HepG2 (cell line): ENCODE measurements around the gene JPH4. TPM values are rescaled to one million over a fixed set of nuclear protein-coding genes. Genes with fewer than 3 reads are reported as not detected.
"Not testable (repeated sequence)": the region's sequence is repeated elsewhere in the genome, so short reads cannot be mapped to it uniquely, and the experiment has no call there.

ENCODE experiments used
- ATF3 ChIP-seq: sonication (generic); formaldehyde crosslinking; IDR thresholded peaks from 2 replicates; pipeline ENCODE4 v1.4.0; 2020; ENCODE audit warnings: missing genetic modification reagents
- CC2D1A ChIP-seq: sonication (generic); formaldehyde crosslinking; IDR thresholded peaks from 2 replicates; pipeline ENCODE4 v1.8.1; 2023; ENCODE audit warnings: mild to moderate bottlenecking, missing genetic modification reagents
- CREM ChIP-seq, 2 experiments: sonication (generic) in 1 of 2; formaldehyde crosslinking in 1 of 2; IDR thresholded peaks; 2 replicates each; pipeline versions ENCODE4 v1.4.0 to v1.6.1; 2016 to 2020; ENCODE audit warnings: antibody characterized with exemption in 1 of 2, mild to moderate bottlenecking in 1 of 2, missing genetic modification reagents in 1 of 2
- GABPB1 ChIP-seq: IDR thresholded peaks from 2 replicates; pipeline ENCODE4 v1.6.1; 2016; ENCODE audit warnings: mild to moderate bottlenecking, missing genetic modification reagents, moderate library complexity, missing compliant biosample characterization
- KDM4B ChIP-seq: sonication (generic); formaldehyde crosslinking; IDR thresholded peaks from 2 replicates; pipeline ENCODE4 v1.4.0; 2020; ENCODE audit warnings: missing genetic modification reagents
- KLF9 ChIP-seq: IDR thresholded peaks from 2 replicates; pipeline ENCODE4 v1.6.1; 2016; ENCODE audit warnings: low read depth
- PAX8 ChIP-seq: sonication (generic); formaldehyde crosslinking; IDR thresholded peaks from 2 replicates; pipeline ENCODE4 v1.8.0; 2022; ENCODE audit warnings: mild to moderate bottlenecking, missing genetic modification reagents, borderline replicate concordance
- POLR2AphosphoS5 ChIP-seq: IDR thresholded peaks from 2 replicates; pipeline ENCODE4 v1.6.1; 2012; ENCODE audit warnings: low read depth, low read length
- PRDM10 ChIP-seq: sonication (generic); formaldehyde crosslinking; IDR thresholded peaks from 2 replicates; pipeline ENCODE4 v1.4.0; 2020; ENCODE audit warnings: low read depth, missing genetic modification reagents
- RXRA ChIP-seq: sonication (generic); formaldehyde crosslinking; IDR thresholded peaks from 2 replicates; pipeline ENCODE4 v1.5.1; 2020; ENCODE audit warnings: missing genetic modification reagents
- ZFP90 ChIP-seq: sonication (generic); formaldehyde crosslinking; IDR thresholded peaks from 2 replicates; pipeline ENCODE4 v1.8.0; 2022; ENCODE audit warnings: missing genetic modification reagents, mild to moderate bottlenecking, inconsistent platforms, borderline replicate concordance
- ZNF292 ChIP-seq: sonication (generic); formaldehyde crosslinking; IDR thresholded peaks from 2 replicates; pipeline ENCODE4 v1.8.1; 2022; ENCODE audit warnings: mild to moderate bottlenecking, low read depth, missing genetic modification reagents, borderline replicate concordance
- ZNF407 ChIP-seq: sonication (generic); formaldehyde crosslinking; IDR thresholded peaks from one replicate; pipeline ENCODE4 v1.5.1; 2020; ENCODE audit warnings: mild to moderate bottlenecking, missing genetic modification reagents; ENCODE audit errors: not compliant biosample characterization
- ZNF501 ChIP-seq: sonication (generic); formaldehyde crosslinking; IDR thresholded peaks from 2 replicates; pipeline ENCODE4 v1.5.1; 2020; ENCODE audit warnings: mild to moderate bottlenecking, moderate library complexity, missing genetic modification reagents
- ZNF652 ChIP-seq: IDR thresholded peaks from 2 replicates; pipeline ENCODE4 v1.6.1; 2016; ENCODE audit warnings: low read depth, borderline replicate concordance
- ZNF768 ChIP-seq: sonication (generic); formaldehyde crosslinking; IDR thresholded peaks from 2 replicates; pipeline ENCODE4 v1.4.0; 2020; ENCODE audit warnings: missing genetic modification reagents
- polyA plus RNA-seq, 8 experiments: library from polyadenylated mRNA; depleted of rRNA in 3 of 8; stranded (reverse) in 7 of 8; unstranded in 1 of 8; fragments of >200 nt; fragmentation: Illumina TruSeq in 4 of 8; extraction: Trizol in 4 of 8; gene quantifications; 2 replicates each; pipeline versions ENCODE4 v1.2.1 to v1.2.3, GENCODE V29; 2011 to 2016; ENCODE audit warnings: low read depth in 4 of 8, missing spikeins in 1 of 8, mixed read lengths in 1 of 8; ENCODE audit not compliant: insufficient read depth in 1 of 8
- total RNA-seq, 5 experiments: library from RNA; depleted of rRNA; stranded (reverse); fragments of >200 nt; fragmentation: Illumina TruSeq; extraction: Trizol; gene quantifications; 2 replicates each; pipeline ENCODE4 v1.2.3, GENCODE V29; 2016; ENCODE audit warnings: low read depth in 1 of 5

JPH4 gene
- total and polyA plus RNA-seq, 2 of the 13 experiments (the other 11 are each of a cell fraction or from before 2014, with no cell fraction given) = 0.08 to 0.22 TPM

GRCh38 chr14:23609411-23610089 is 31.0 kb upstream of the JPH4 start (continued):
- TF ChIP-seq ZNF407 = peak; percentile 75
- TF ChIP-seq ATF3 (CRISPR knock-in tag) = peak; percentile 57; the same call in 1 of the 2 replicates
- TF ChIP-seq ZNF652 (CRISPR knock-in tag) = peak; percentile 35; the same call in 1 of the 2 replicates
- TF ChIP-seq ZFP90 (CRISPR knock-in tag) = peak; percentile 22; the same call in 1 of the 2 replicates
- TF ChIP-seq KDM4B = 0 out of 2 replicates have a peak, but pooled peaks have one; percentile 22
- 0 out of 2 replicates have a peak, but pooled peaks have one; percentile 16 for TF ChIP-seq PAX8 (CRISPR knock-in tag)
- peak; percentile 14; the same call in 1 of the 2 replicates for TF ChIP-seq CC2D1A (CRISPR knock-in tag)
- 0 out of 2 replicates have a peak, but pooled peaks have one; percentile 60 for TF ChIP-seq KLF9
- peak; percentile 49; the same call in 1 of the 2 replicates for TF ChIP-seq ZNF292
- peak; percentile 72 for TF ChIP-seq RXRA (CRISPR knock-in tag)
- TF ChIP-seq PRDM10 (CRISPR knock-in tag) = peak; percentile 70
- TF ChIP-seq CREM (IDR thresholded peaks at IDR 0.05) = peak; percentile 29; the same call in 1 of the 2 replicates
- TF ChIP-seq CREM (CRISPR knock-in tag; IDR thresholded peaks at IDR 0.05) = not testable (repeated sequence)
- TF ChIP-seq ZNF501 (CRISPR knock-in tag) = peak; percentile 83
- TF ChIP-seq POLR2AphosphoS5 = peak; percentile 47; the same call in 1 of the 2 replicates
- peak; percentile 48 for TF ChIP-seq GABPB1 (CRISPR knock-in tag)
- peak; percentile 47; the same call in 1 of the 2 replicates for TF ChIP-seq ZNF768 (CRISPR knock-in tag)
